Cortex of kidney (tissue), 1 donor: ENCODE results near the gene ASXL3.

Experiments used
- DNase-seq: peaks from one replicate; lab custom pipeline; 2025; lab: John Stamatoyannopoulos, UW

The ASXL3 gene

DNA sequence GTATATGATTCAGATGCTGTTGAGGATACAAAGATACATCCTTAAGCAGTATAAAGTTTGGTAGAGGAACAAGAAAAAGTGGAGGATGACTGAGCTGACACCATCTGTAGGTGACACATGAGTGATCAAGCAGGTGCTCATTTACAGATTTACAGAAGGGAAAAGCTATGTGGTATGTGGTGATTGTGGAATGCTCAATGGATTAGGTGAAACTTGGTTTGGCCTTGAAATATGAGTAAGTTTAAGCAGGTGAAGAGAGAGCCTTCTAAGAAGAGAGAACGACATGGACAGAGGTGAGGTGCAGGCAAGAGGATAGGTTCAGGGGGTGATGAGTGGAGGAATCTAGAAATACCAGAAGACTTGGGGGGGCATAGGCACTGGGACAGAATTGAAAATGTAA, 5.9 kb downstream of the ASXL3 start:
- DNase-seq, result no peak

DNA sequence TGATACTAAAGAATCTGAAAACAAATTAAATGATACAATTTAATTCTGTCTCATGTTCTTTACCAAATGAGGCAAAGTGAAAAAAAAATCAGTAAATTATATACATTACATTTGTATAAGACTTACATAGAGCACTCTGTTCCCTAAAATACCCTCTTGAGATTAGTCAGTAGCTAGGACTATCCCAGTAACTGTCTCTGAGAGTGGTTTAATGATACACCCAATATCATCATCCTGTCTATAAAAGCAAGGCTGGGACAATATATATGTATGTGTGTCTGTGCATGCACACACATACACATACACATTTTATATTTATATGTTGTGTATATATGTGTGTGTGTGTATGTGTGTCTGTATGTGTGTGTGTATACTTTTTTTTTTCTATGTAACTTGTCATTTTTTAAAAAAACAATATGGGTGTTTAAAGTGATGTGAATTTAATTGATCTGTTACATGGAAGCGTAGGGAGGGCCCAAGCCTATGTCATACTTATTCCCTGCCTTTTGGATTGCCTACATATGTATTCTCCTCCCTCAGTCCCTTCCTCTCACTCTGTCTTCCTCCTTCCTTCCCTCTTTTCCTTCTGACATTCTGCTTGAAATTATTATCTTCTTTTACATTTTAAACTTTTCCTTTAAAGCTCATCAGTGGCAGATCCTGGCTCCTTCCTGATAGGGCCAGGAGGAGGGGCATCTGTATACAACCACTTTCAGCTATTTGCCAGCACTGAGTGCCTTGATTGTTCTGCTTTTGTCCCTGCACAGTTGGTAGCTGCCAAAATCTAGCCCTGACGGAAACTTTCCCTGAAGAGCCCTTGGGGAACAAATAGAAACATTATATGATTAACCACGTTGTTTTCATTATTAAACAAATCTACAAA, 6.8 kb downstream of the ASXL3 start:
- DNase-seq, result no peak

DNA sequence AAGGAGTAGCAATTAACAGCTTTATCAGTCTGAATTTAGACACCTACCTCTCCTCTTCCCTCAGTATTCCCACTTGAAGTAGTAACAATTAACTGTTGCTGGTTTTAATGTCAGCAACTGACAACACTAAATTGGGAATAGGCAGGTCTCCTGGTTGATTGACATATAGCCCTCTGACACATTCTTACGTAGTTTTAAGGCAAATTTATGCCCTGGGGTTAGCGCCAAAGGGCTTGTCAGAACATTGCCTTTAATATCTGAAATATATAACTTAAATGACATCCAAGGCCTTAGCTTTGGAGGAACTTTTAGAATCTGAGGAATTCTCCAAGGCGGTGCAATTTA, 7.4 kb downstream of the ASXL3 start:
- no peak for DNase-seq

DNA sequence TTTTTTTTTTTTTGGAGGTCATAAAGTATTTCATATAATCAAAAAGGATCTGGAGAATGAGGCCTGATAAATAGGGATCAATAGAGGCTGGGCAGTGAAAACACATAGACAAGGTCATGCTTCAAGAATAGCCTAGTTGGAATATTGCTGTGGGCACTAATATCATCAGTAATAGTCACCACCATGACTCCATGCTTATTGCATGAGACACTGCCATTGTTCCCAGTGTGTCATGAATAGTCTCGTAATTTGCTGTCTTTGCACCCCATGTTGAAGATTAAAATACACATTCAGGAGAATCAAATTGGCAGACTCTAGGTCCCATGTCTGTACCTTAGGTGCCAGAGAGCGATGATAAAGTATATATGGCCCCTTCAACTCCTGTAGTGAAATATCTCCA, 10.3 kb downstream of the ASXL3 start:
- no peak for DNase-seq

DNA sequence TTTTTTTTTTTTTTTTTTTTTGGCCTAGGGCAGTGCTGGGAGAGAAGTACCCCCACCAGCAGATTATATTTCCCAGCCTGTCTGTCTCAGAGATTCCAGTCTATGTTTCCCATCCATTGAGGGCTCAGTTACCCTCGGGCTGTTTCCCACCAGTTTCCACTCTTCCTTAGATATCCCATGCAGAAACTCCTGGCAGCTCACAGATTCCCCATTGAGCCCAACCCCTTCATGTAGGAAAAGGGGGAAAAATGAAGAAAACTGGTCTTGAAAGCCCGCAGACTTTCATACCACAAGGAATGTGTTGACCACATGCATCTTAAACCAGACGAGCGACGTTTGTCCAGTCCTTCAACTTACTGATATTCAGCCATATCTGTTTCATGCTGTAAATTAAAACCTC, 15.2 kb downstream of the ASXL3 start:
- no peak for DNase-seq

DNA sequence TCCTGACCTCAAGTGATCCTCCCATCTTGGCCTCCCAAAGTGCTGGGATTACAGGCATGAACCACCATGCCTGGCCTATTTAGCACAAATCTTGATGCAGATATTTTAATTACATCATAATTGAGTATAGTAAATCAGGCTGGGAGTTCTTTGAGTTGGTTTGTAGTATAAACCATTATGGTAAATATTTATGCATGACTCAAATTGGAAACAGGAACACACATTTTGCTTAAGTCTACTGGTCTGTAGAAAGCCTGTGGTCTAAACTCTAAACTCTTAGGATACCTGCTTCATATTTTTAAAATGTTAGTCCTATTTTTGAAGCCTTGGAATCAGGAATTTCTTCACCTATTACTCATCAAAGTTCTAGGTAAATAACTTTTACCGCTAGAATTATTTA, 16.8 kb downstream of the ASXL3 start:
- DNase-seq, result no peak

DNA sequence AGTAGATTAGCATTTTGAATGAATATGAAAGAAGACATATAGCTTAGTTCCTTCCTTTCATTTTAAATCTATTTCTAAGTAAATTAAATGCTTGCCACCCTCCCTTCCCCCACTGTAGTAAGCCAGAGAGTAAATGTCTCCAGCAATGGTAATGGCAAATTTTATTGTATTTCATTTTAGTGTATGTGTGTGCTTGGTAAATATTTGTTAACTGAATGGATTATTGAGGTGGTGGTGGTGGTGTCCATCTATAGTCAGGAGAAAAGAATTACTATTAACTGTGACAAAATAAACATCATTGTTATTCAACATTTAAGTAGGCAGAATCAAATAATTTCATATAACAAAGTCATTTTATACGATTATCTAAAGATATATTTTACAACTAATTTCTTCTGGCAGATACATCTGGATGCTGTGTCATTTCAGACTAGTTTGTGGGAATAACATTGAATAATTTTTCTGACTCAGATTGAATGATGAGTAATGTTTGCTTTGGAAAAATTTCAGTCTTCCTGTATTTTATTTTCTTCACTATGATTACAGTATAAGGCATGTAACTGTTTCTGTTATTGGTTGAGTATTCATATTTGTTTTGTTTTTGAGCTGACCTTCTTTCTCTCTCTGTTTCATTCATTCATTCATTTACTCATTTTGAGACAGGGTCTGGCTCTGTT, 18.3 kb downstream of the ASXL3 start:
- DNase-seq, result no peak

DNA sequence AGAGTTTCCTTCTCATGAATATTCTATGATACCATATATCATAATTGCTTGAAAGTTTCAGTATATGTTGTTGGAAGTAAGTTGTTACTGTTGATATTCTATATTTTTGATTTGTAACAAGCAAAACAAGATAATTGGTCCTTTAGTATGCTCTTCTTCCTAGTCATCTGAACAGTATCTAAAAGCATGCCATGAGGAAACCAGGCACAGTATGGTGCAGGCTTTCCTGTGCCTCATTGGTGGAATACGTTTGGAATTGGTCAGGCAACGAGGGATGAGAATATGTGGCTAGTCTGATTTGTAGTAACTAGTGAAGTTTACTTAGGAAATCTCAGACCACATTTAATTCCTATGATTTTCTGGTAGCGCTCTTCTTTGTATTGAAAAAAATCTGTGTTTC, 22.8 kb downstream of the ASXL3 start:
- DNase-seq, result no peak

DNA sequence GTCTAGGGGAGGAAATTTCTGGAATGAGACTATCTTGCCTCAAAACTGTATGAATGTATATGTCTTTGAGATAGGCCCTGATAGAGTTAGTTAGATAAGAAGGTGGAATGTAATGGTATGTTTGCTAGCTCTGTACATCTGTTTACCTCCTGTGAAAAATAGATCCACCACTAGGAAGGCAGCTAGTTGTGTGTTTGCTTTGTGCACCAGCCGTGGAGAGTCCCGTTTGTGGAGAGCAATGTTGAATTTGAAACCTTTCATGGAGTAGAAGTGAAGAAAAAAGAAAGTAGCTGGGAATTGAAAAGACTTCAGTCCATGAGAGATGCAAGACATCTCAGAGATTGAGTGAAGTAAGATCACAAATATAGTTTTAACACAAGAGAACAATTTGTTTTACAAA, 25.4 kb downstream of the ASXL3 start:
- DNase-seq, result no peak

DNA sequence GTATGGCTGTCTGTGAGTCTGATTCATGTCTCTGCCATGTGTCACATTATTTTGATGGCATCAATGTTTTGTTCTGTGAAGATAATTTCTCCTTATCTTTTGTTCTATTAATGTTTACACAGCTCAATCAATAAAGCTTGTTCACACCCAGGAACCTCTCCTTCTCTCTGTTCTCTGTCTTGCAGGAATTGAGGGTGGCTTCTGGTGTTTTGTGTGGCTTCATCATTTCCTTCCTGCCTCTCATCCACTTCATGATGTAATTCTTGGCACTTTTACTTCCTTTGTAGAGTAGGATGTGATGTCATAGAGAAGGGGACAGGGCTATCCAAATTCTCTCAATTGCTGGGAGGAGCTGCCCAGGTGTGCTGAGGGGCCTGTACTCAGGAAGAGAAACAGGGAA, 27.2 kb downstream of the ASXL3 start:
- DNase-seq, result no peak

DNA sequence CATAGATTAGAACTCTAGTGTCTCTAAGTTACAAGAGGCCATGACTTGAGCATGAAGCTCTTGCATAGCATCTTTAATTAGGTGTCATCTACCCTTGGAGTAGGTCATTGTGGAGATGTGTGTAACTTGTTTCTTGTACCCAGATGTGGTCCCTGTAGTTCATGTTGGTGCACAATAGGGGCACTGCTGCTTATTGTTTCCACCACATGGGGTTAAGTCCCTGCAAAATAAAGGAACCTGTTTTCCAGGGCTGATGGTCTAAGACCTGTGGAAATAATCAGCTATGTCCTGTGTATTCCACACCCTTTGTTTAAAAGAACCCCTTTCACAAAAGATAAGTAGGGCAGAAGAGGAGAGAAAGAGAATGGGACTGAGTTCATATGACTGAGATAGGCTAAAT, 28.6 kb downstream of the ASXL3 start:
- DNase-seq, result no peak

DNA sequence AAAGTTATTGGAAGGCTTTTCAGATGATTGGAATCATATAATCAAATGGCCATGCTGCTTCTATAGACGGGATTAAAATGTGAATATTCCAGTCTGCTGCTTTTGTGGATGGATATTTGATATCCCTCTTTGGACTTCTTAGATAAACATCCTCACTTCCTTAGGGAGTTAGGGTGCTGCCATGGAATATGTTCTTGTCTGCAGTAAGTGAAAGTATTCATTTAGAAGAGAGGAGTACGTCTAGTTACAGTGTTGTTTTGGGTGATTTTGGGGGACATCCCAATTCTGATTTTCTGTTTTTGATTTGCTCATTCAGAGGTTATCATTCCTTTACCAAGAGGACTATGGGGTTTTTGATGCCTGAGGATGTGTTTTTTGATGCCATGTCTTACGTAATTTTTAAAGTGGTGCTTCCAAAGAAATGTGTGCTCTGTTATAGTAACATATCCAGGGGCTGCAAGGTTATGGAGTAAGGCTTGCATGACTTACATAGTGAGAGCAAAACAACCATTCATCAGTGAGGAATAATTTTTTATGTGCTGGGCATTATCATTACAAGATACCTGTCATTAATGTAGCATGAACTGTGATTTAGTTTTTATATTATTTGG, 33.6 kb downstream of the ASXL3 start:
- DNase-seq, result no peak

DNA sequence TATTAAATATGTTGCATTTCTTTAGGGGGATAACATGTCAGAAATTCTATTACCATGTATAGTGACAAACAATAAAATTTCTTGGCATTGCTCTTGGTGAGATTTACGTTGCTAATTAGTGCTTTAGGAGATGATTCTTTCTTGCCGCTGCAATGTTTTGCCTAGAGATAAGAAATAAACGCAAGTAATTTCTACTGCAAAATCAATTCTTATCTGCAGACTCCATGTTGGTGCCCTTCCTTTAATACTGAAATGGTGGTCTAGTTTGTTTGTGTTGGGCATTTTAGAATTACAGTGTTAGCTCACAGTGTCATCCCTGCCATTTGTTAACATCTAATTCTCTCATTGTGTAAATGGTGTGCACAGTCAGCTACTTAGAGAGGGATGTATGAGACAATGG, 34.6 kb downstream of the ASXL3 start:
- no peak for DNase-seq

DNA sequence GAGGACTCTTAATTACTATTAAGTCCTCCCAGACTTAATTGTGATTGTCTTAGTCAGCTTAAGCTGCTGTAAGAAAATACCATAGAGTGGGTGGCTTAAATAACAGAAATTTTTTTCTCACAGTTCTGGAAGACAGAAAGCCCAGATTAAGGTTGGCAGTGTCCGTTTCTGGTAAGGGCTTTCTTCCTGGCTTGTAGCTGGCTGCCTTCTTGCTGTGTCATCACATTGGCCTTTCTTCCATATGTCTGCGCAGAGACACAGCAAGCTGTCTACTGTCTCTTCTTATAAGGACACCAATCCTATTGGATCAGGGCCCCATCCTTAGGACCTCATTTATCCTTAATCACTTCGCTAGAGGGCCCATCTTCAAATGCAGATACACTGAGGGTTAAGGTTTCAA, 38.5 kb downstream of the ASXL3 start:
- DNase-seq, result no peak

DNA sequence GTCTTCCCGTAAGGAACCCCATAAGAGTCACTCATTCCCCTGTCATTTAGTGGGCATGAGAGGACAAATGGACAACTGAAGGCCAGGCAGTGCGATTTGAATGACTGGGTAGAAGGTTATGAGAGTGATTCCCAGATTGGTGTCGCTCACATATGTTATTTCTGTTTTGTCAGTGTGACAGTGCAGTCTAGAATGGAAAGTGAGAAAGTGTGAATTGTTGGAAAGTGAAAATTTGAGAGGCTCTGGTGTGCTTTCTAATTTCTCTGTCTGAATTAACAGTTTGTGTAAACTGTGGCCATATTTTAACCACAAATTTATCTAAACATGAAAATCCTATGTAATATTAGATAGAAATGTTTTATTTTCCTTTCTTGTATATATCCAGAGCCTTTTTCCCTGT, 49.1 kb downstream of the ASXL3 start:
- DNase-seq, result no peak

DNA sequence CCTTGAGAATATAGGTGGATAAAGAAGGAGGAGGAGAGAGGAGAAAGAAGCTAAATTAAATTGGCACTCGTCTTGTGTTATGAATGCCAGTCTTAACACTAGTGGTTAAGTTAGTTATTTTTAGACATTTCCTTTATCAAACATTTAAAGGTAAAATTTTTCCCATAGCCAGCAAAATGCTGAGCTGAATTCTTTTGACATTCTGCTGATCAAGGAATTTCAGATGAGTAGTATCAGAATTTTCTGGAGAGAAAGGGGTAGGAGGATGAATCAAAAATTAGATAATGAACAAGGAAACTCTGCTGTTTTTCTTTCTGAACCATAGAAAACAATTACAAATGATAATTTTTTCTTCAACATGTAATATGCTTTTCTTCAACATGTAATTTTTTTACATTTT, 52.5 kb downstream of the ASXL3 start:
- DNase-seq, result no peak

DNA sequence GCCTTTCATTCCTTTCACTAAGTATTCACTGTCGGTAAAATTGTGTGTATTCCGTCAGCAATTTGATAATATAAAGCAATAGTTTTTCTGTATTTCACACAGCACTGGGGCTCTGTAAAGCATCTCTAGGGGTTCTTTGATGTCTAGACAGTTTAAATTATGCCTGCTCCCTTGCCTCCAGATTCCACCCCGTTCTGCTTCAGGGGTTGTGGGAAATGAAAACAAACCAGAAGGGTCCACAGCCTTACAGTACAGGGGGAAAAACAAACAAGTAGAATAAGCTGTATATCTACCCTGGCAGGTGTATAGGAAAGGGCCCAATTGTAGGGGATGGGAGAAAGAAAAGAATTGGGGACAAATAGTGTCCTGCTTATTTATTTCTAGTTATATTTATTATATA, 63.1 kb downstream of the ASXL3 start:
- no peak for DNase-seq

DNA sequence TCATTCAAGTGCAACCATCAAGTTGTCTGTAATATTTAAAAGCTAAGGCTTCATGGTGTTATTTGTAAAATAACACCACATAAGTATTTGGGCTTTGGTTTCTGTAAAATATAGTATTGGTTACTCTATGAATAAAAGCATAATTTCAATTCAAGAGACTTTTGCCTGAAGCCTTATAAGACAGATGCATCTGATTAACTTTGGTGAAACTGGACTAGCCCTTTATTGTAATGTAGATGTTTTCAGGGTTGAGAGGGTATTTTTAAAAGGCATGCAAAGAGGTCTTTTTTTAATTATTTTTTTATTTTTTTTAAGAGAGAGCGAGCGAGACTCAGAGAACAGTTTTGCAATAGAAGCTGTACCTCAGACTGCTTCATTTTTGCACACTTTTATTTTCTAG, 66.5 kb downstream of the ASXL3 start:
- DNase-seq, result no peak

DNA sequence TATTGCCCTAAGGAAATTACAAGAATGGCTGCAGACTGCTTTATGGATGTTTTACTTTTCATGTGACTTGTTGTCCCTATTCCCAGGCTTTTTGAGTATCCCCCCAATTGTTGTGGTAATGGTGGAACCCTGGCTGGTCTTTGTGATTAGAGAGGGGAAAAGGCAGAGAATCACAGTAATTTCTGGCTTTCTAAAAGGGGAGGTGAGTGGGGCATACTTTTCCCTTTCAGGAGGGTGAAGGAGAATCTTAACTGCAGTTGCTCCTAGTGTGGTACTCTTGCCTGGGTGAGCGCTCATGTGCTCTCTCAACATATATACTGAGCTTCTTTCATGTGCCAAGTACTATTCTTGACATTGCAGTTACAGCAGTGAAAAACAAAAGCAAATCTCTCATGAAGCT, 69.3 kb downstream of the ASXL3 start:
- no peak for DNase-seq

DNA sequence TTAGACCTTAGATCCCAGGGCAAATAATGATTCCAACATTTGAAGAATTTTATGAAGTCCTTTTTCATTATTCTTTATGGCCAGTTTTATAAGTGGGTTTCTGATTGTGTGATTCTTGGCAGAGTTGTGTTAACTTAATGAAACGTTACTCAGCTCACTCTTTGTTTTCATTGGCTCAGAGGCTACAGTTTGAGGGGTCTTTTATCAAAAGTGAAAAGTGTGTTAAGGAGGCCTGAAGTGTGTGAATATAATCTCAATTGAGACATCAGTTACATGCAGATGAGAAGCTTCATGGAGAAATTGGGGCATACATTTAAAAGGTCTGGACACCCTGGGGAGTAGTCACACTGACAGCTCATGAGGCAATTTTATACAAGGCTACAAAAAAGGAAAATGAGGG, 74.6 kb downstream of the ASXL3 start:
- DNase-seq, result no peak

DNA sequence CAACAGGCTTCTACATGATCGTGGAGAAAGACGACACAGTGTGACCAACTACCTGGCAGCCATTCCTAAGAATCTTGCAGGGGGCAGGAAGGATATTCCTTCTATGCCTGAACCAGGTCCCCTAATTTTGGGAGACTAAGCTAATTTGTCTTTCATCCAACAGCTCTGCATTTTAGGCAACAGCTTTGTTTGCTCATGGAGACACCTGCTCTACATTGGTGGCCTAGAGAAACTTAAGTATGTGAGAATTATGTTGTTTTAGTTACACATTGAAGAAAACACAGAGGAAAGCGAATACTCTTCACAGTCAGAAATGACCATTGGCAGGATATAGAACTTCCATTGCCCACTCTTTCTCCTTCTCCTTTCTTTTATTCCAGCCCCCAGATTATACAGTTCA, 75.2 kb downstream of the ASXL3 start:
- no peak for DNase-seq

DNA sequence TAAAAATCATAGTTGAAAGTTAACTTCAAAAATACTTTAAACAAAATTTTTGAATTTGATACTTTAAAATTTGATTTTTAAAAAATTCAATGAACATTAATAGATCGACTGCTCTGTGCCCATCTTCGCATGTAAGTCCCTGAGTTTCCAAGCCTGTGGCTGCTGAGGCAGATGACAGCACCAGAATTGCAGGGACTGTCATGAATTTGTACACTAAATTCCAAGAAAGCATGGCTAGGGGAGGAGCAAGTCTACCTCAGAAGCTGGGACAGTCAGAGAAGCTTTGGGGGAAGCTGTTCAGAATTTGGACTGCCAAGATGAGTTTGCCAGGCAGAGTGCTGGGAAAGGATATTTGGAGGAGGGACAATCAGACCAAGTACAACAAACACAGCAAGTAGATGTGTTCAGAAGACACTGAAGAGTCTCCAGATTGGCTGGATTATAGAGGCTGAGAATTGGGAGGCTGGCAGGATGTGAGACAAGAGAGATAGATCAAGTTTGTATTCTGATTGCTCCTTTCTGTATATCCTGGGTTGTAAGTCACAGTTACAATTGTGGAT, 79.0 kb downstream of the ASXL3 start:
- no peak for DNase-seq

DNA sequence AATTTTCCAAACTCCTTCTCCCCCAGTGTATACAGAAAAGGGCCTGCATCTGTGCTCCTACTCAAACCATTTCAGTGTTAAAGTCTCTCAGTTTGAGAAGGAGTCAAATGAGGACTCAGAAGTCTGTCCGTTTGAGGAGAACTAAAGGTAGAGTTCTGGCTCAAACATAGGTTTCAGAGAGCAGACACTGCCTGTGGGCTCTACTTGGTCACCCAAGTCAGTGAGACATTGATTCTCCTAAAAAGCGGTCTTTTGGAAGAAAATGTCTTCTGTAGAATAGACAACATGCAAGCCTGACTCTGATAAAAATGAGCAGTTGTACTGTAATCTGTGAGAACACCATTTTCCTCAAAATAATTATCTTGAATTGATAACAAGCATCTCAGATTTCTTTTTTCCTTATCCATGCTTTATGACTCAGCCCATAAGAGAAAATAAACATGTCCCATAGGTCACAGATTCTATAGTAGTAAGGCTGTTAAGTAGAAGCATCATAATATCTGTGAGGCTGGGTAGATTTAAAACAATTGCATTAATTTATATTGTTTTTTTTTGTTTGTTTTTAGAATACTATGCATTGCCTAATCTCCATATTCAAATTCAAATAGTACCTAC, 82.8 kb downstream of the ASXL3 start:
- DNase-seq, result no peak
